Activated CD8-positive, alpha-beta T cell treated with anti-CD3 and anti-CD28 coated beads for 36 hours (primary cell): ENCODE results near the gene SLC10A1. TPM values are rescaled to one million over a fixed set of nuclear protein-coding genes. Genes with fewer than 3 reads are reported as not detected.

Experiments used
- ATAC-seq: fragments of 200-7000 bp; cut with Tn5 transposase; one replicate; pipeline ENCODE4 v1.10.0; 2021; ENCODE audit warnings: mild to moderate bottlenecking, moderate library complexity
- CTCF ChIA-PET: fragments of 350-600 bp; sonication (Branson Sonifier 250); formaldehyde crosslinking; loops from one replicate; lab custom pipeline; 2021; ENCODE audit warnings: antibody characterized with exemption; lab: Charles Lee
- POLR2A ChIA-PET: fragments of 350-600 bp; sonication (Branson Sonifier 250); formaldehyde crosslinking; loops from one replicate; lab custom pipeline; 2021; ENCODE audit warnings: antibody characterized with exemption; lab: Charles Lee
- DNase-seq: peaks from one replicate; pipeline ENCODE4 v3.0.0-alpha.2; 2020
- H3K27ac Mint-ChIP-seq: one replicate; pipeline ENCODE4 v1.8.0; 2021; ENCODE audit warnings: mild to moderate bottlenecking, mixed read lengths
- H3K27me3 Mint-ChIP-seq: one replicate; pipeline ENCODE4 v1.8.0; 2021; ENCODE audit warnings: mixed read lengths
- H3K36me3 Mint-ChIP-seq: one replicate; pipeline ENCODE4 v1.8.0; 2021; ENCODE audit warnings: low read depth, mixed read lengths
- H3K4me1 Mint-ChIP-seq: one replicate; pipeline ENCODE4 v1.8.0; 2021; ENCODE audit warnings: low read depth, mixed read lengths
- H3K4me3 Mint-ChIP-seq: one replicate; pipeline ENCODE4 v1.8.0; 2021; ENCODE audit warnings: mild to moderate bottlenecking, moderate library complexity, mixed read lengths
- H3K9me3 Mint-ChIP-seq: one replicate; pipeline ENCODE4 v1.8.0; 2021; ENCODE audit warnings: mixed read lengths
- CTCF ChIP-seq: fragments of 200-600 bp; IDR thresholded peaks from one replicate; pipeline ENCODE4 v1.8.0; 2022; ENCODE audit warnings: antibody characterized with exemption, mild to moderate bottlenecking
- intact Hi-C: fragments of 100-400 bp; cut with micrococcal nuclease; formaldehyde crosslinking; loops from one replicate; pipeline ENCODE4 v1.10.0; 2022
- total RNA-seq, 2 experiments: library from RNA; stranded (reverse); gene quantifications; one replicate each; pipeline ENCODE4 v1.2.3, GENCODE V29; 2021

The SLC10A1 gene
- total RNA-seq, 2 experiments from 2014 or later = not detected

- TF ChIP-seq CTCF = no peak
- DNase-seq (no peak), ATAC-seq (no peak)
- no peak overlapping the region for H3K4me3 Mint-ChIP-seq
- H3K36me3 Mint-ChIP-seq = no peaks in the 10 kb centered on the region
- POLR2A ChIA-PET = no interaction called here
- no peaks in the 10 kb centered on the region for H3K9me3 Mint-ChIP-seq
- CTCF ChIA-PET = no interaction called here
- no peak overlapping the region for H3K27ac Mint-ChIP-seq
- intact Hi-C loops = no loop called here
- H3K27me3 Mint-ChIP-seq = peaks cover 1% of the 10 kb centered on the region
- H3K4me1 Mint-ChIP-seq = no peaks in the 10 kb centered on the region
These were observed 31.3 kb upstream of the SLC10A1 start for GRCh38 chr14:69828354-69828753.

GRCh38 chr14:69827560-69827959 lies 30.5 kb upstream of the SLC10A1 start:
- Mint-ChIP-seq H3K9me3 (no peaks in the 10 kb centered on the region), H3K4me3 (no peak overlapping the region), H3K36me3 (no peaks in the 10 kb centered on the region), H3K4me1 (no peaks in the 10 kb centered on the region), H3K27me3 (peaks cover 1% of the 10 kb centered on the region), H3K27ac (no peak overlapping the region)
- ChIA-PET POLR2A (no interaction called here), CTCF (no interaction called here)
- TF ChIP-seq CTCF = no peak
- intact Hi-C loops = no loop called here
- peak; percentile 18 for DNase-seq
- ATAC-seq = peak; percentile 71

GRCh38 chr14:69822456-69822855 lies 25.4 kb upstream of the SLC10A1 start:
- Mint-ChIP-seq H3K4me3 (no peak overlapping the region), H3K27me3 (peaks cover 3% of the 10 kb centered on the region), H3K9me3 (no peaks in the 10 kb centered on the region), H3K36me3 (no peaks in the 10 kb centered on the region), H3K27ac (no peak overlapping the region), H3K4me1 (no peaks in the 10 kb centered on the region)
- TF ChIP-seq CTCF = no peak
- ChIA-PET POLR2A (no interaction called here), CTCF (interaction anchor here (1.3 kb wide), 1 partner anchor 206 kb away, joined by 8 read pairs; no protein-coding TSS in a partner anchor)
- DNase-seq (no peak), ATAC-seq (no peak)
- intact Hi-C loops = no loop called here

- Mint-ChIP-seq H3K4me3 (no peak overlapping the region), H3K36me3 (no peaks in the 10 kb centered on the region), H3K9me3 (no peaks in the 10 kb centered on the region), H3K27me3 (peaks cover 2% of the 10 kb centered on the region), H3K27ac (no peak overlapping the region), H3K4me1 (no peaks in the 10 kb centered on the region)
- ChIA-PET POLR2A (no interaction called here), CTCF (interaction anchor here (0.8 to 6.3 kb wide), 4 partner anchors 90 to 212 kb away, joined by 3 to 71 read pairs (median 6); no protein-coding TSS in a partner anchor)
- ATAC-seq = no peak
- TF ChIP-seq CTCF = no peak
- intact Hi-C loops = no loop called here
- no peak for DNase-seq
These were observed 23.9 kb upstream of the SLC10A1 start for GRCh38 chr14:69820991-69821390.

GRCh38 chr14:69819607-69820006 lies 22.6 kb upstream of the SLC10A1 start:
- Mint-ChIP-seq H3K9me3 (no peaks in the 10 kb centered on the region), H3K27me3 (peaks cover 2% of the 10 kb centered on the region), H3K4me3 (no peak overlapping the region), H3K4me1 (no peaks in the 10 kb centered on the region), H3K27ac (no peak overlapping the region), H3K36me3 (no peaks in the 10 kb centered on the region)
- no peak for TF ChIP-seq CTCF
- ChIA-PET POLR2A (no interaction called here), CTCF (interaction anchor here (2.5 to 6.3 kb wide), 3 partner anchors 11 to 254 kb away, joined by 16 to 71 read pairs (median 21); no protein-coding TSS in a partner anchor)
- intact Hi-C loops = loop anchor here (2.0 kb wide), 2 partner anchors 207 to 255 kb away; no protein-coding TSS in a partner anchor
- ATAC-seq = no peak
- no peak for DNase-seq
